NCI-H187 (cell line): ENCODE measurements around the gene ING4.

Experiments
- DNase-seq, 2 experiments: peaks; one replicate each; lab custom pipeline; 2025; lab: John Stamatoyannopoulos, UW

The ING4 gene

DNA sequence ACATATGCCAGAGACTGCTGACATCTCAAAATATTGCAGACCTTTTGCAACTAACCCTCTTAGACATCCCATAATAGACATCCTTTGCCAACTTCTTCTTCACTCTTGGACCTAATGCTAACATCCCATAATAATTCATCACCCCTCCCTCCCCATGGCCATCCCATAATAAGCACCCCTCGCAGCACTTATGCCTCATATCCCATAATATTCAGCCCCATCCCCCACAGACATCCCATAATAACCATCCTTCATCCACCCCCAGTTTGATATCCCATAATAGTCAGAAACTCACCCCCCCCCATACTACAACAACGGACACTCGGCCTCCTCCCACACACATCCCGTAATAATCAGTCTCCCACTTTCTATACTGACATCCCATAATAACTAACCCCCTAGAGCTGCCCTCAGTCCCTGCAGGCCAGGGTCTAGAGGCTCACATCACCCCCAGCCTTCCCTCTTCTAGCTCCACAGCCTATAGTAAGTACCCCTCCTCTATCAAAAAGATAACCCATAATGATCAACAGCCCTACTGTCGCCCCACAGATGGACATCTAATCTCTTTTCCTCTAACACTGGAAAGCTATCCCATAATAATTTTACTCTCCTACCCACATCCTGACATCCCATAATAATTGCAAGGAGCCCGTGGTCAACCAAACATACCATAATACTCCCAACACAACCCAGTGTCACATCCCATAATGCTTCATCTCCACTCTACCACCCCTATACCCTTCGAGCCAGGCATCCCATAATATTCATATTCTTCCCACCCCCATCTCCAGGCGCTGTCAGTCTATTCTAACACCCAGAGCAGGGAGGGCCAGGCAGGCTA is 54.9 kb downstream of the ING4 start:
- DNase-seq: peak; percentile 82 to 85

DNA sequence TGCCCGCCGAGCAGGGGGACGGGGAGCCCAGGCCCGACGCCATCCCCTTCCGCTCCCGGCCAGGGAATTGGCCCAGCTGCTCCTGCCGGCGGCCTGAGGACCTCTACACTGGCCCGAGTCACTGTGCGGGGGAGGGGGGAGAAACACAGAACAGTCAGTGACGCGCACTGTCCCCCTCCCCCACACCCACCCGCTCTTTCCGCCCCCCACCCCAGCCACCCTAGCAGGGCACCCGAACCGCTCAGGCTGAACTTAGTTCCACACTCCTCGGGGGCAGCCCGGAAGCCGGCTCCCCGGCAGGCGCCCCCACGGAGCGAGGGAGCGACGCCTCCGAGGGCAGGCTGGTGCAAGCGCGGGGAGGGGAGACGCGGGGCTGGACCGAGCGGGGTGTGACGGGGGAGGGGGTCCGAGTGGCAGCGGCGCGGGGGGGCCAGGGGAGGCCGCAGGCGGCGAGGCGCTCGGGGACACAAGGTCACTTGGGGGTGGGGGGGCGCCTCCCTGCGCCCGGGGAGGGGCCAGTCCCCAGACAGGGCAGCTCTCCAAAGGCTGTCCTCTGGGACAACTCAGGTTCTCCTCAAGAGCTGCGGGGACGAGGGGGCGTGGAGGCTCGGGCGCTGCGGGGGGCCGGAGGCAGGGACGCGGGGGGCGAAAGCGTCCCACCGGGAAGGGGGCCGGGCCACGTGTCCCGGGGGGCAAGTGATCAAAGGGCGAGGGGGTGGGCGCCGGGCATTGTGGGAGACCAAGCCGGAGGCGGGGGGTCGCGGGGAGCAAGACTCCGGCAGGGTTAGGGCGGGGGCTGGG is 56.4 kb downstream of the ING4 start:
- no peak for DNase-seq

DNA sequence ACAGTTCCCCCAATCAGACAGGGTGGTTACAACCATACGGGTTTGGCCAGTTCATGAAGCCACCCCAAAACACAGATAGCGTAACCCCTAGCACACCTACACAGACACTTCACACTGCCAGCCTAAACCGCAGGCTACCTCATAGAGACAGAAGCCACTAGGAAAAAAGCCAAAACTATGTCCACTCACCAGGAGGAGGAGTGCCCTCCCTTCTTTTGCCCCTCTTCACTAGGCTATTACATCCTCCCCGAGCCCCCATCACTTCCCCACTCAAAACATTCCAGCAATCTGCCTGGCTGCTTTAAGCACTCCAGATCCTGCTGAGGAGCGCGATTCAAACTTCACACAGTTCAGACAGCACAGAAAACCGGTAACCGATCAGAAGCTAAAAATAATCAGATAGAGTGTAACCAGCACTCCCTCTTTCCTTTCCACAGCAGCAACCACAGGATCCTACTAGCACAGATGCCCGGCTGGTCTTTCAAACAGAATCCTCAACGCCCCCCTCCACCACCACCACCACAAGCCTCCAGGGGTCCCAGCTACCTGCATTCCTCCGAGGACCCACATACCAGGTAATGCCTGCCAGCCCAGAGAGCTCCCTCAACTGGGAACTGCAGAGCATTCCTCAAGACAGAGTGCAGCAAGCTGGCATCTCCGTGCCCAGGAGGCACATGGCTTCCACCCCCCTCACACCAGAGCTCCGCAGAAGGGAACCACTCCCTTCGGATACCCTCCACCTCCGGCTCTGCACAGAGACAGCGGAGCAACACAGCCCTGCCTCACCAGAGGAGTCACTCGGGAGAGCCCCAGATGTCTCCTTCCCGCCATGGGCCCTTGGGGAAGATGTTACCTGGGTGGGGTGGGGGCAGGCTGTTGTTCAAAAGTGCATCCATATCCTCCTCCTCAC is 57.2 kb downstream of the ING4 start:
- DNase-seq: no peak

DNA sequence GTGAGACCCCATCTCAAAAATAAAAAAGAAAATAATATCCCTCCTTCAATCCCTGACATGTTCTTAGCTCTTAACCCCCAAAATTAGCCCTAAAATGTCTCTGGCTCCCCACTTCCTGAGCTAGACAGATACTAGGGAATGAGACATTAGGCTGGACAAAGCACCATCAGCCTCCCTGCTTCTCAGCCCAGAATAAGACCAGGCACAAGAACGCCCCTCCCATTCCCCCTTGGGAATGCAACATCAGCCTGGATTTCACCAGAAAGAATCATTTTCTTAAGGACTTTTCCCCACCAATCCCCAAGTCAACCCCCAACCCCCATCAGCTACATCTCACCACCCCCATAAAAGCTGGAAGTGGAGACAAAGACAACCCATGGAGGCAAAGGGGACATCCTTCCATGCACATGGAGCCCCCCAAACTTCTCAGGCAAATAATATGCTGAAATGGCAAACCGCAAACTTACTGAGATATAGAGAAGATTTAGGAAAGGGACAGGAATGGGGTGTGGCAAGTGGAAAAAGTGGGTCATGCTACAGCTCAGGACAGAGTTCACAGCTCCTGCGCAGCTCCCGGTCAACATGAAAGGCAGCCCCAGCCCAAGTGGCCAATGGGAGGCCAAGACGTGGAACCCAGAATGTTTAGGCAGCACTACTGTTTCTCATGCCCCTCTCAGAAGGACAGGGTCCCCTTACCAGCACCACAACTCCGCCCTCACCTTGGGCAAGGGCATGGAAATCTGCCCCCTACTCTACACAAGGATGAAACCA is 58.5 kb downstream of the ING4 start:
- DNase-seq: no peak

DNA sequence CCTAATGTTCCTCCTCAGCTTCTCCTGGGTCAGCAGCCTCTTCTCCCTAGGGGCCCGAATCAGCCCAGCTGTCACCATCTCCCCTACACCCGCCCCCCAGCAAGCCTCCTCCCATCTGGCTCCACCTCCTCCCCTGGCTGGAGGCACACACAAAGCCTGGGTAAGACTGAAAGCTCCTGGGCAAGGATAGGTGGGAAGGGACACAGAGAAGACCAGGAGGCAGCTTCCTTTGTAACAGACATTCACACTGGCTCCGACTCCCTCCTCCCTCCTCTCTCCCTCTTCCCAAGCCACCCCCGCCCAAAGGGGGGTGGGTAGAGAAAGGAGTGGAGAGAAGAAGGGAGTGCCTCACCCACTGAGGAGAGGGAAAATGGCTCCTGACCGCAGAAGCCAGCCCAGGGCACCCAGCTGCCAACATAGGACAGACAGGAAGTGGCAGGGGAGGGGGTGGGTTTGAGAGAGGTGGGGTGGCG is 59.8 kb downstream of the ING4 start:
- no peak for DNase-seq

DNA sequence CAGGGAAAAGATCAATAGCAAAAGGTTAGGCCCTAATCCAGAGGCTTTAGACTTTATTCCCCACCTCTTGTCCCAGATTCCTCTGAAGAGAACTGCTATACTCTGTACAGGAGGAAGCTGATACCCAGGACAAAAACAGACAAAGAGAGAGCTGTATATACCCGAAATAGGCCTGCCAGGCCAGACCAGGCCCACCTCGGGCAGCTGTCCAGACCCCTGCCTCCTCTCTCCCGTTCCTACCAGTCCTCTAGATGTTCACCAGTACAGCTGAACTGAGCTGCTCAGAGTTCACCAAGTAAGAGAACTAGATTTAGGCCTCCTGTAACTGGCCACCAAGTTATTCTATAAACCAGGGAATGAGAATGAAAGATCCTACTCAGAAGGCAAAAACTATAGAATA is 60.4 kb downstream of the ING4 start:
- no peak for DNase-seq
